Uterus (tissue), 4 donors: ENCODE measurements around the gene OR2T4. TPM values are rescaled to one million over a fixed set of nuclear protein-coding genes. Genes with fewer than 3 reads are reported as not detected.

Source experiments
- DNase-seq, 2 donors: peaks; one replicate each; pipeline ENCODE4 v3.0.0-alpha.2; 2019 to 2020
- H3K27ac ChIP-seq, 2 donors: fragments of 200-600 bp; sonication (generic); 1 replicate in 1 of 2; 2 replicates in 1 of 2; pipeline ENCODE4 v1.5.1; 2016 to 2018
- H3K27me3 ChIP-seq, 2 donors: fragments of 200-600 bp; sonication (generic); one replicate each; pipeline ENCODE4 v1.5.1; 2018 to 2019; ENCODE audit warnings: control low read depth in 1 of 2
- H3K36me3 ChIP-seq, 2 donors: fragments of 200-600 bp; sonication (generic); one replicate each; pipeline ENCODE4 v1.5.1; 2019; ENCODE audit warnings: control low read depth in 1 of 2
- H3K4me1 ChIP-seq, 2 donors: fragments of 200-600 bp; sonication (generic); one replicate each; pipeline ENCODE4 v1.5.1; 2018 to 2019; ENCODE audit warnings: control low read depth in 1 of 2
- H3K4me3 ChIP-seq, 2 donors: fragments of 200-600 bp; sonication (generic); 1 replicate in 1 of 2; 2 replicates in 1 of 2; pipeline ENCODE4 v1.5.1; 2018 to 2019; ENCODE audit warnings: mild to moderate bottlenecking in 1 of 2
- H3K9me3 ChIP-seq, 2 donors: fragments of 200-600 bp; sonication (generic); one replicate each; pipeline ENCODE4 v1.5.1; 2019; ENCODE audit warnings: control low read depth in 1 of 2
- CTCF ChIP-seq, 4 experiments: fragments of 200-600 bp in 2 of 4; fragments of 450-650 bp in 2 of 4; sonication (generic) in 2 of 4; IDR thresholded peaks; one replicate each; pipeline ENCODE4 v1.5.1; 2016 to 2019; ENCODE audit warnings: antibody characterized with exemption in 4 of 4, mild to moderate bottlenecking in 2 of 4, moderate library complexity in 1 of 4
- POLR2A ChIP-seq, 2 donors: fragments of 450-650 bp; IDR thresholded peaks; one replicate each; pipeline ENCODE4 v1.6.1; 2016; ENCODE audit warnings: antibody characterized with exemption in 2 of 2, mild to moderate bottlenecking in 1 of 2, moderate library complexity in 1 of 2
- intact Hi-C: fragments of 100-400 bp; cut with DNase I; formaldehyde crosslinking; loops from one replicate; pipeline ENCODE4 v1.15.1; 2023; ENCODE audit warnings: low total_unique reads
- total RNA-seq, 4 donors: library from RNA; depleted of rRNA in 3 of 4; stranded (reverse); fragments of >200 nt in 3 of 4; gene quantifications; one replicate each; pipeline versions ENCODE4 v1.1.0 to v1.2.4, GENCODE V29; 2014 to 2023
- donor health status: DM: yes; HTN: yes; CAD: no.

Gene OR2T4
- total RNA-seq, 4 donors from 2014 or later, result not detected

- Histone ChIP-seq H3K27ac (no peak overlapping the region), H3K27me3 (no peaks in the 10 kb centered on the region), H3K4me3 (no peak overlapping the region), H3K4me1 (no peaks in the 10 kb centered on the region), H3K9me3 (no peaks in the 10 kb centered on the region), H3K36me3 (no peaks in the 10 kb centered on the region)
- intact Hi-C loops, result no loop called here
- TF ChIP-seq CTCF (IDR thresholded peaks at IDR 0.05) (no peak), POLR2A (IDR thresholded peaks at IDR 0.05) (no peak)
- no peak for DNase-seq
These were observed 42.6 kb downstream of the OR2T4 start for GRCh38 chr1:248404024-248404423.

- Histone ChIP-seq H3K4me3 (no peak overlapping the region), H3K27ac (no peak overlapping the region), H3K4me1 (no peaks in the 10 kb centered on the region), H3K27me3 (no peaks in the 10 kb centered on the region), H3K9me3 (no peaks in the 10 kb centered on the region), H3K36me3 (no peaks in the 10 kb centered on the region)
- TF ChIP-seq POLR2A (IDR thresholded peaks at IDR 0.05), result no peak
- no peak for TF ChIP-seq CTCF (IDR thresholded peaks at IDR 0.05)
- DNase-seq, result no peak
- intact Hi-C loops, result no loop called here
These were observed 45.5 kb downstream of the OR2T4 start for GRCh38 chr1:248406721-248407692.

Other genes with a start within 250 kb of the OR2T4 start
- gene OR2M5, start 216.5 kb upstream of the OR2T4 start, total RNA-seq, result not detected
- not detected for gene OR2M2, start 186.8 kb upstream of the OR2T4 start, total RNA-seq
- under 1 TPM in 1 of 4 donors, not detected in 3; under 0.01 TPM for gene OR2M3, start 164.4 kb upstream of the OR2T4 start, total RNA-seq
- gene OR2M4, start 130.2 kb upstream of the OR2T4 start, total RNA-seq, result not detected
- gene OR2T33, start 83.7 kb upstream of the OR2T4 start, total RNA-seq, result not detected
- not detected for gene OR2T12, start 58.2 kb upstream of the OR2T4 start, total RNA-seq
- not detected for gene OR2M7, start 37.1 kb upstream of the OR2T4 start, total RNA-seq
- not detected for gene OR14C36, start 12.9 kb upstream of the OR2T4 start, total RNA-seq
- gene OR2T6, start 14.1 kb downstream of the OR2T4 start, total RNA-seq, result not detected
- not detected for gene OR2T1, start 41.4 kb downstream of the OR2T4 start, total RNA-seq
- gene OR2T2, start 84.0 kb downstream of the OR2T4 start, total RNA-seq, result under 1 TPM in 1 of 4 donors, not detected in 3; 0.21 TPM
- not detected for gene OR2T3, start 111.7 kb downstream of the OR2T4 start, total RNA-seq
- not detected for gene OR2T5, start 126.9 kb downstream of the OR2T4 start, total RNA-seq
- not detected for gene OR2G6, start 146.4 kb downstream of the OR2T4 start, total RNA-seq
- not detected for gene OR2T29, start 201.1 kb downstream of the OR2T4 start, total RNA-seq
- gene OR2T34, start 213.1 kb downstream of the OR2T4 start, total RNA-seq, result not detected
- gene OR2T10, start 236.0 kb downstream of the OR2T4 start, total RNA-seq, result not detected